Trophoblast cell (in vitro differentiated cells and primary cell): Measurements from ENCODE around the gene SMAD3.

Source experiments
- DNase-seq, 2 donors: peaks; one replicate each; pipeline ENCODE4 v3.0.0-alpha.2; 2016
- H2AFZ ChIP-seq: 2 replicates; pipeline ENCODE4 v1.6.1; 2013; ENCODE audit warnings: low read length, moderate library complexity, mild to moderate bottlenecking; ENCODE audit not compliant: insufficient read depth, poor library complexity
- H2AK5ac ChIP-seq: 2 replicates; pipeline ENCODE4 v1.6.1; 2013; ENCODE audit warnings: mild to moderate bottlenecking, low read length
- H2BK120ac ChIP-seq: 2 replicates; pipeline ENCODE4 v1.6.1; 2013; ENCODE audit warnings: low read length, mild to moderate bottlenecking, moderate library complexity; ENCODE audit not compliant: insufficient read depth, poor library complexity
- H2BK12ac ChIP-seq: 2 replicates; pipeline ENCODE4 v1.6.1; 2013; ENCODE audit warnings: mild to moderate bottlenecking, low read length, moderate library complexity
- H2BK5ac ChIP-seq: 2 replicates; pipeline ENCODE4 v1.6.1; 2013; ENCODE audit warnings: low read length, low read depth, moderate library complexity, mild to moderate bottlenecking; ENCODE audit not compliant: poor library complexity
- H3K14ac ChIP-seq: 2 replicates; pipeline ENCODE4 v1.6.1; 2013; ENCODE audit warnings: mild to moderate bottlenecking, low read length
- H3K18ac ChIP-seq: 2 replicates; pipeline ENCODE4 v1.6.1; 2013; ENCODE audit warnings: mild to moderate bottlenecking, low read length
- H3K23ac ChIP-seq: 2 replicates; pipeline ENCODE4 v1.6.1; 2013; ENCODE audit warnings: low read length
- H3K27ac ChIP-seq: 2 replicates; pipeline ENCODE4 v1.5.1; 2013; ENCODE audit warnings: low read depth, mild to moderate bottlenecking, inconsistent platforms, low read length, moderate library complexity
- H3K27me3 ChIP-seq: 2 replicates; pipeline ENCODE4 v1.6.1; 2013; ENCODE audit warnings: inconsistent platforms, mild to moderate bottlenecking, low read length, moderate library complexity; ENCODE audit not compliant: insufficient read depth
- H3K36me3 ChIP-seq, 2 experiments: 1 replicate in 1 of 2; 2 replicates in 1 of 2; pipeline ENCODE4 v1.6.1; 2013; ENCODE audit warnings: low read length in 2 of 2, mild to moderate bottlenecking in 2 of 2, moderate library complexity in 1 of 2; ENCODE audit not compliant: insufficient read depth in 2 of 2, control insufficient read depth in 1 of 2
- H3K4ac ChIP-seq: 2 replicates; pipeline ENCODE4 v1.6.1; 2013; ENCODE audit warnings: low read depth, mild to moderate bottlenecking, low read length, moderate library complexity
- H3K4me1 ChIP-seq, 2 experiments: 1 replicate in 1 of 2; 2 replicates in 1 of 2; pipeline ENCODE4 v1.6.1; 2013; ENCODE audit warnings: low read length in 2 of 2, mild to moderate bottlenecking in 2 of 2, moderate library complexity in 1 of 2; ENCODE audit not compliant: insufficient read depth in 2 of 2, control insufficient read depth in 1 of 2
- H3K4me2 ChIP-seq: 2 replicates; pipeline ENCODE4 v1.6.1; 2013; ENCODE audit warnings: inconsistent platforms, mild to moderate bottlenecking, low read length, moderate library complexity
- H3K4me3 ChIP-seq: 2 replicates; pipeline ENCODE4 v1.5.1; 2013; ENCODE audit warnings: mild to moderate bottlenecking, low read depth, low read length, inconsistent platforms
- H3K79me1 ChIP-seq: one replicate; pipeline ENCODE4 v1.6.1; 2013; ENCODE audit warnings: low read length
- H3K79me2 ChIP-seq: 2 replicates; pipeline ENCODE4 v1.6.1; 2013; ENCODE audit warnings: low read length, mild to moderate bottlenecking; ENCODE audit not compliant: control insufficient read depth, insufficient read depth, poor library complexity
- H3K9ac ChIP-seq: 2 replicates; pipeline ENCODE4 v1.6.1; 2013; ENCODE audit warnings: mild to moderate bottlenecking, low read length
- H3K9me3 ChIP-seq: 2 replicates; pipeline ENCODE4 v1.6.1; 2013; ENCODE audit warnings: low read depth, mild to moderate bottlenecking, control low read depth, inconsistent platforms, low read length; ENCODE audit not compliant: insufficient read depth
- H4K12ac ChIP-seq: 2 replicates; pipeline ENCODE4 v1.6.1; 2013; ENCODE audit warnings: low read depth, mild to moderate bottlenecking, low read length, moderate library complexity
- H4K8ac ChIP-seq: 2 replicates; pipeline ENCODE4 v1.6.1; 2013; ENCODE audit warnings: low read depth, mild to moderate bottlenecking, low read length, moderate library complexity
- H4K91ac ChIP-seq: one replicate; pipeline ENCODE4 v1.6.1; 2013; ENCODE audit warnings: low read depth, mild to moderate bottlenecking, low read length, moderate library complexity
- WGBS: extraction: QIAGEN DNeasy Blood & Tissue Kit; methylation state at CpG from one replicate; pipeline ENCODE4 v1.1.7; 2013; ENCODE audit warnings: missing lambda C conversion rate; ENCODE audit not compliant: insufficient read length, insufficient coverage; ENCODE audit errors: extremely low coverage; 5-methylcytosine and 5-hydroxymethylcytosine counted together

The SMAD3 gene

GRCh38 chr15:67185051-67185450 is 119.6 kb downstream of the SMAD3 start:
- peaks cover 1% of the 10 kb centered on the region for H3K79me1 ChIP-seq
- no peaks in the 10 kb centered on the region for H3K79me2 ChIP-seq
- peaks cover 63 to 70% of the 10 kb centered on the region in 2 experiments for H3K36me3 ChIP-seq
- no peak overlapping the region for H3K4me3 ChIP-seq
- no CpG with 5 or more reads among the region's 6 CpGs for WGBS
- H3K4me2 ChIP-seq: no peak overlapping the region
- no peak overlapping the region for H2BK12ac ChIP-seq
- no peaks in the 10 kb centered on the region for H3K27me3 ChIP-seq
- no peak overlapping the region for H2AFZ ChIP-seq
- no peak overlapping the region for H2BK120ac ChIP-seq
- no peak overlapping the region for H3K27ac ChIP-seq
- DNase-seq: no peak
- no peak overlapping the region for H3K14ac ChIP-seq
- H4K91ac ChIP-seq: no peak overlapping the region
- H2BK5ac ChIP-seq: no peak overlapping the region
- no peak overlapping the region for H3K9ac ChIP-seq
- peaks cover 3 to 4% of the 10 kb centered on the region in 2 experiments for H3K4me1 ChIP-seq
- no peak overlapping the region for H2AK5ac ChIP-seq
- H4K8ac ChIP-seq: no peak overlapping the region
- peaks cover 2% of the 10 kb centered on the region for H3K9me3 ChIP-seq
- H3K23ac ChIP-seq: no peak overlapping the region
- no peak overlapping the region for H3K4ac ChIP-seq
- H4K12ac ChIP-seq: no peak overlapping the region
- H3K18ac ChIP-seq: no peak overlapping the region

DNA sequence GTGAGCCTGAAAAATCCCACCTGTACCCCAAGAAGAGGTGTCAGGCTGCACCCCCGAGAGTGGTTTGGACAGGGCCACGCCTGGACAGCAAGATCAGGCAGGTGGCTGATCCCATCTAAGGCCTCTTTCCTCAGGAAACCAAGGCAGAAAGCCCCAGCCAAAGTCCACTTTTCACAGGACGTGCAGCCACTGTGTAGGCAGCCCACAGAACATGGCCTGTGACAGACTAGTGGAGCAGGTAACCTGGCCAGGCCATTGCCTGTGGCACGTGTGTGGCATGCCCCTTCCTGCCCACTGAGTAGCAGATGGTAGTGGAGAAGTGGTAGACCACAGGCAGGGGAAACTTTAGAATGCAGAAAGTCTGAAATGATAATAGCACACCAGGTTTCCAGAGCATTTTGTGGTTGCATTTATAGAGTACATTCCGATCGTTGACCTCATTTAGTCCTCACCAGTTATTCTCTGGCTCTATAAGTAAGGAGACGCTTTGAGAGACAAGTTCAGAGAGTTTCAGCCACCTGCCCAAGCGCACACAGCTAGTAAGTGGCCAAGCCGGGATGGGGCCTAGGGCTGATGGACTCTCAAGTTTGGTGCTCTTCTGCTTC is 120.3 kb downstream of the SMAD3 start:
- no peak overlapping the region for H3K4me3 ChIP-seq
- H4K12ac ChIP-seq: no peak overlapping the region
- H3K14ac ChIP-seq: no peak overlapping the region
- H3K27ac ChIP-seq: no peak overlapping the region
- no peak overlapping the region for H4K8ac ChIP-seq
- WGBS: no CpG with 5 or more reads among the region's 9 CpGs
- H3K4me2 ChIP-seq: no peak overlapping the region
- H3K36me3 ChIP-seq: peaks cover 64 to 72% of the 10 kb centered on the region in 2 experiments
- no peak overlapping the region for H2BK120ac ChIP-seq
- no peak overlapping the region for H2BK12ac ChIP-seq
- no peaks in the 10 kb centered on the region for H3K79me2 ChIP-seq
- no peak for DNase-seq
- no peaks in the 10 kb centered on the region for H3K79me1 ChIP-seq
- H3K4ac ChIP-seq: no peak overlapping the region
- no peak overlapping the region for H2BK5ac ChIP-seq
- H3K4me1 ChIP-seq: peaks cover 0 to 3% of the 10 kb centered on the region in 2 experiments
- no peak overlapping the region for H3K9ac ChIP-seq
- H3K9me3 ChIP-seq: peaks cover 2% of the 10 kb centered on the region
- H4K91ac ChIP-seq: no peak overlapping the region
- H3K27me3 ChIP-seq: no peaks in the 10 kb centered on the region
- no peak overlapping the region for H3K23ac ChIP-seq
- H3K18ac ChIP-seq: no peak overlapping the region
- no peak overlapping the region for H2AK5ac ChIP-seq
- H2AFZ ChIP-seq: no peak overlapping the region

GRCh38 chr15:67186226-67186649 is 120.8 kb downstream of the SMAD3 start:
- H2BK120ac ChIP-seq: no peak overlapping the region
- H3K9ac ChIP-seq: no peak overlapping the region
- DNase-seq: no peak
- H3K9me3 ChIP-seq: peaks cover 2% of the 10 kb centered on the region
- no peak overlapping the region for H3K4me3 ChIP-seq
- H3K14ac ChIP-seq: no peak overlapping the region
- no peak overlapping the region for H3K27ac ChIP-seq
- peaks cover 65 to 73% of the 10 kb centered on the region in 2 experiments for H3K36me3 ChIP-seq
- no peak overlapping the region for H4K12ac ChIP-seq
- H3K23ac ChIP-seq: no peak overlapping the region
- no peak overlapping the region for H4K91ac ChIP-seq
- no peaks in the 10 kb centered on the region for H3K79me1 ChIP-seq
- no peak overlapping the region for H2BK12ac ChIP-seq
- H3K4me2 ChIP-seq: no peak overlapping the region
- WGBS: no CpG with 5 or more reads among the region's 6 CpGs
- no peak overlapping the region for H3K18ac ChIP-seq
- no peak overlapping the region for H2BK5ac ChIP-seq
- no peak overlapping the region for H2AK5ac ChIP-seq
- no peak overlapping the region for H2AFZ ChIP-seq
- no peak overlapping the region for H3K4ac ChIP-seq
- H3K79me2 ChIP-seq: no peaks in the 10 kb centered on the region
- no peaks in the 10 kb centered on the region for H3K27me3 ChIP-seq
- H3K4me1 ChIP-seq: no peaks in the 10 kb centered on the region
- H4K8ac ChIP-seq: no peak overlapping the region

GRCh38 chr15:67186688-67187087 is 121.3 kb downstream of the SMAD3 start:
- Histone ChIP-seq H4K12ac (no peak overlapping the region), H4K8ac (no peak overlapping the region), H3K9ac (no peak overlapping the region), H3K36me3 (peaks cover 63 to 74% of the 10 kb centered on the region in 2 experiments), H3K14ac (no peak overlapping the region), H2AK5ac (no peak overlapping the region), H3K27me3 (no peaks in the 10 kb centered on the region), H3K27ac (no peak overlapping the region), H3K23ac (no peak overlapping the region), H3K4me1 (no peaks in the 10 kb centered on the region), H3K9me3 (peaks cover 2% of the 10 kb centered on the region), H3K18ac (no peak overlapping the region), H4K91ac (no peak overlapping the region), H2BK5ac (no peak overlapping the region), H3K79me2 (no peaks in the 10 kb centered on the region), H3K4me2 (no peak overlapping the region), H2BK120ac (no peak overlapping the region), H2AFZ (no peak overlapping the region), H2BK12ac (no peak overlapping the region), H3K4me3 (no peak overlapping the region), H3K4ac (no peak overlapping the region), H3K79me1 (no peaks in the 10 kb centered on the region)
- no peak for DNase-seq
- no CpG with 5 or more reads among the region's 4 CpGs for WGBS
